Renal cortical epithelial cell (primary cell): ENCODE measurements around the gene C7. TPM values are rescaled to one million over a fixed set of nuclear protein-coding genes. Genes with fewer than 3 reads are reported as not detected.
A peak's percentile ranks its signal among the peaks of the same experiment; 100 is the strongest.

Source experiments
- DNase-seq: peaks from one replicate; pipeline ENCODE4 v3.0.0-alpha.2; 2011; ENCODE audit warnings: low read depth
- total RNA-seq: library from RNA; depleted of rRNA; stranded (reverse); fragments of >200 nt; gene quantifications from 2 replicates; pipeline ENCODE4 v1.2.3, GENCODE V29; 2014

The C7 gene
- total RNA-seq, 1 donor from 2014 or later: not detected

- no peak for DNase-seq
Observed at GRCh38 chr5:40916226-40916625, 6.9 kb downstream of the C7 start.

DNA sequence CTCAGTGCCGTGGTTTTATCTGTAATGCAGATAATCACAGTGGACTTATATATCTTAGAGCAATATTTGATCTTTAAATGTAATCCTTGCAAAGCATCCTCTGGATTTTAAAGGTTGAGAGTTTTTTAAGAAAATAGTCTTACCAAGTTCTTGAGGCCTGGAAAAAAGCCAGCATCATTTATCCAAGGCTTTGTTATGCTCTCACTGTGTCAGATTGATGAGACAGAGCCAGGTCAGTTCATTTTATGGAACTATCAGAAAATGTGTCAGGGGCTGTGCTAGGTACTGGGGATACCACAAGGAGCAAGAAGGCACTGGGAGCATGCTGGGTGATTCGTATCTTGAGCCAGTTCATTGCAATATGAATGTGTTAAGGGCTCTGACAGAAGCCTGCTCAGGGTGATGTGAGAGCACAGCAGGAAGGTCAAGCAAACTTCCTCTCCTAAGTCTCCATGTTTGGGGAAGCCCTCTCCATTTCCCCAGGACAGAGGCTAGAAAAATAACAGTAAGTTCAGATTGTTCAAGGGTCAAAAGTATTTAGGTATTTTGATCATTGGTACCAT lies 19.7 kb downstream of the C7 start:
- DNase-seq: no peak

- no peak for DNase-seq
Observed at GRCh38 chr5:40932766-40933165, 23.5 kb downstream of the C7 start.

DNA sequence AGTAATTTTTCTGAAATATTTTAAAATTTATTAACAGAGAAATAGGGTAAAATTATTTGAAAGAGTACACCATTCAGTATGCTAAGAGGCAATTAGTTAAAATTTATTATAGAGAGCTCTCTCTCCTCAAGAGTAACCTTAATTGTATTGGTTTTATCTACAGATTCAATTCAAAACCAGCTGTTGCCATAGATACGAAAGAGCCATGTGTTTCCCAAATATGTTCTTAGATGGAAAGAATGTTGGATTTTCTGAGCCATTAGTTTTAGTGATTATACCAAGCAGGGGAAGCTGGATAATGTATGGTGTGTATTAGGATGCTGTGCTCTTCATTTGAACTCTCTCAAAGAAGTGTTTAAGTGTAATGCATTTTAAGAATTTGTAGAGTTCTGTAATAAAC lies 27.8 kb downstream of the C7 start:
- DNase-seq: no peak

DNA sequence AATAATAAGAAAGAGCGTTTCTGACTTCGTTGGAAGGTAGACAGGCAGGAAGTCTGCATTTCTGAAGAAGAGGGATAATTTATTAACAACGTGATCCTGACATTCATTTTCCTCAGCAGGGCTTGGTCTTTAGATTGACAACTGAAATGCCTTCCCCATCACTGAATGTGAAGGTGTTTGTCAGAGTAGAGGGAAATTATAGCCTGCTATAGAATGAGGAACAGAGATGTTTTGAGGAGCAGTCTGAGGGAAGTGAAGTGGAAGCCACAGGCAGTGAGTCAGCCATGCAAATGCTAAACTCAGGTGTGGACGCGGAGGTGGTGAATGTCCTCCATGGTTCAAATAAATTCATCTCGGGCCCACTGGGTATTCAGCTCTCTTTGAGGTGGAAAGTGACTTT lies 30.5 kb downstream of the C7 start:
- DNase-seq: no peak

DNA sequence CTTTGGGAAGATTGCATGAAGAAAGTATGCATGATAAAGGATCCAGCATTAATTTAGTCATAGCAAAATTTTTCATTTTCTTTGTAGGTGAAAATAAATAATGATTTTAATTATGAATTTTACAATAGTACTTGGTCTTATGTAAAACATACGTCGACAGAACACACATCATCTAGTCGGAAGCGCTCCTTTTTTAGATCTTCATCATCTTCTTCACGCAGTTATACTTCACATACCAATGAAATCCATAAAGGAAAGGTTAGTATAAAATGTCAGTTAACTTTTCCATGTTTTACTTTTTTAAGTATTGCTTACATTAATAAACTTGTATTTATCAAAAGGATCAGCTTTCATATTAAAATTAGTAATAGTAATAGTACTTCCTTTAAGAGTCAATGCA lies 35.8 kb downstream of the C7 start:
- no peak for DNase-seq

GRCh38 chr5:40955313-40955712 lies 46.0 kb downstream of the C7 start:
- peak; percentile 4 for DNase-seq

DNA sequence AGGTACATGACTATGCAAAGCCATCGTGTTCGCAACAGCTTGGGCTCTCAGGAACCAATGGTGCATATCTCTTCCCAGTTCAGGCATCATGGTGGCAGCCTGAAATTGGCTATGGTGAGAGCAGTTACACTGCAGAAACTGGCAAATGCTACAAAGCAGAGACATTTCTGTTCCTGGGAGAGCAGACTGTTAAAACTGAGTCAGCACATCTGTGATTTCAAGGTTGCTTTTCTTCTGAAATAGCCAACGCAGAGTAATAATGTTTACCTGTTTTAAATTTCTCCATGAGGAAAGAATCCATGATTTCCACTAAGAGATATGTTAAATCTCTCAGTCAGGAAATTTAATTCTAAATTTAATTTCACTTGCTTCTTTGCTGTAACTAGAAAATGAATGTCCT lies 47.8 kb downstream of the C7 start:
- DNase-seq: no peak

DNA sequence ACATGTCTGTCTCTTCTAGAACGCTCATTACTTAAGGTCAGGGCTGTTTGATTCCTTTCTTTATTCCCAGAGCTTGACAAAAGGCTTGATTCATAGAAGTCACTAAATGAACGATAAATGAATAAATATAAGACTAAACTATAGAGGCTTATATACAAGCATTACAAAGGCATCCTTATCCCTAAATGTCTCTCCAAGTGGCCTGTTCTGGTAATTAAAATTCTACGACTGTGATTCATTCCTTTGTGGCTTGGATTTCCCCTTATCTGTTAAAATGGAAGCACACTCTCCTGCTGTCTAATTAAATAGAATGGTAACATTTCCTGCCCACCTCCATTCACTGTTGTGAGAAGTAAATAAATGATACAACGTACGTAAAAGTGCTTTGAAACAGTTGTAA lies 49.5 kb downstream of the C7 start:
- DNase-seq: no peak

- no peak for DNase-seq
Observed at GRCh38 chr5:40960037-40960436, 50.7 kb downstream of the C7 start.

GRCh38 chr5:40962207-40962955 lies 53.1 kb downstream of the C7 start:
- no peak for DNase-seq

GRCh38 chr5:40972434-40972833 lies 63.1 kb downstream of the C7 start:
- no peak for DNase-seq

DNA sequence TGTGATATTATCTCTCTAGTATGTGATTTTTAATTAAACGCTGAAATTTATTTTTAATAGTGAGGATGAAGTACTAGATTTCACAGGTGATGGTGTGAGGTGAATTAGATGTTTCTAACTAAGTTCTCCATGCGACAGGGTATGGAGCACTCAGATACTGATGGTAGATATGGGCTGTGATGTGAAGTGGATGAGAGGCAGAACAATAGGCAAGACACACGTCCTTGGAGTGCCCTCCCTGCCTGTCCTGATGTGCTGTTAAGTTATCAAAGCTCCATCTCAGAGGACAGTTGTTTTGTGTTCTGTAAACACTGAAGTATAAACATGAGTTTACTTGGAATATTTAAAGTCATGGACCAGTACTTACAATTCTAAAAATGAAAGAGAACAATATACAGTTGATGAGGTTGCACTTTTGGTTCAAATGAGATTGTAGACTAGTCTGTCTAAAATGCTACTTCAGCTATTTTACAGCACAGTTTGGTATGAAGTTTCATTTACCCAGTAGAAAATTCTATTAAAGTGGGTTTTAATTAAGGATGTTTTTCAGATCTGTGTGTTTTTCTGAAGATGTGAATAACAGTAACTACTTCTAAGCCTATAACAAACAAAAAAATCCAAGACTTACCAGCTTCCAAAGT lies 64.2 kb downstream of the C7 start:
- no peak for DNase-seq

GRCh38 chr5:40976041-40976440 lies 66.7 kb downstream of the C7 start:
- DNase-seq: no peak

GRCh38 chr5:40976836-40977235 lies 67.5 kb downstream of the C7 start:
- no peak for DNase-seq

DNA sequence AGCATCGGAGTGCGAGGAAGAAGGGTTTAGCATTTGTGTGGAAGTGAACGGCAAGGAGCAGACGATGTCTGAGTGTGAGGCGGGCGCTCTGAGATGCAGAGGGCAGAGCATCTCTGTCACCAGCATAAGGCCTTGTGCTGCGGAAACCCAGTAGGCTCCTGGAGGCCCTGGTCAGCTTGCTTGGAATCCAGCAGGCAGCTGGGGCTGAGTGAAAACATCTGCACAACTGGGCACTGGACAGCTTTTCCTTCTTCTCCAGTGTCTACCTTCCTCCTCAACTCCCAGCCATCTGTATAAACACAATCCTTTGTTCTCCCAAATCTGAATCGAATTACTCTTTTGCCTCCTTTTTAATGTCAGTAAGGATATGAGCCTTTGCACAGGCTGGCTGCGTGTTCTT lies 72.1 kb downstream of the C7 start:
- DNase-seq: no peak

GRCh38 chr5:40983781-40984180 lies 74.5 kb downstream of the C7 start:
- DNase-seq: no peak

- DNase-seq: no peak
Observed at GRCh38 chr5:40984884-40985283, 75.6 kb downstream of the C7 start.

DNA sequence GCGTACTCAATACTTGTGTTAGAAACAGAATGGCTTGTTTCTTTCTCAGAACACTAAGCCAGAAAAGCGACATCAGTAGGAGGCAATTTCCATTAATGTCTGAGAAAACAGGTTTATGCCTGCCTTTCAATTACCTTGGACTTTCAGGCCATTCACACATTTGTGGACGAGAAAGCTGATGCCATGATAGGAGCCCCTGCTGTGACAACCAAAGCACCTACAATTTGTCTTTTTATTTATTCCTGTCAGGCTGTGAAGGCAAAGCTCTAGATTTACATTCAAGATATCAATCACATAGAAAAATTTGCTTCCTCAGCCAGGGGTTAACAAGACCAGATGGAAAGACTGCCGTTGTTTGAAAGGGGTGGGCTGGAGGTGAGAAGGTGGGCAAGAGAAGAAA lies 76.2 kb downstream of the C7 start:
- DNase-seq: no peak

DNA sequence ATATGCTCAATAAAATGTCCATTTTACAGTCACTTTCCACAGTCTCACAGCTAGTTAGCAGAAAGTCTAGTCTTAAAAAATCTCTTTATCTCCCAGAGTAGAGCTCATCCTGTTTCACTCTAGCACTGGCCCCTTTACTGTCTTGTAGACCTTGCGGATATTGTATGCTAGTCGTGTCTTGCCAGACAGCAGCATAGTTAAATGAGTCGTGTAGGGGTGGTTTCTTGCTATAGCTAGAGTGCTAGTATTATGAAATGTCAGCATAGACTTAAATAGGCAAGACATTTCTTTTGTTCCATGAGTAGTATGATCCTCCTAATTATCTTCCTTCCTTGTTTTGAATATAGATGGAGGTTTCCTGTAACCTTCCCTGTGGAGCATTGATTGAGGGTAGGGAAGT lies 77.4 kb downstream of the C7 start:
- DNase-seq: no peak

GRCh38 chr5:40987349-40987748 lies 78.1 kb downstream of the C7 start:
- DNase-seq: no peak

GRCh38 chr5:40988746-40989510 lies 79.6 kb downstream of the C7 start:
- DNase-seq: peak; percentile 18
